HL-60 (cell line): Measurements from ENCODE around the gene POTEF.
"Not testable (repeated sequence)": the region's sequence is repeated elsewhere in the genome, so short reads cannot be mapped to it uniquely, and the experiment has no call there.

Experiments used
- POLR2AphosphoS5 ChIP-seq: IDR thresholded peaks from 2 replicates; pipeline ENCODE4 v1.6.1; 2012; ENCODE audit warnings: low read depth
- SPI1 ChIP-seq: IDR thresholded peaks from 2 replicates; pipeline ENCODE4 v1.6.1; 2012; ENCODE audit warnings: low read depth, mild to moderate bottlenecking, borderline replicate concordance
- TF ChIP-seq, protein P1 (sequence below): IDR thresholded peaks from one replicate; pipeline ENCODE4 v1.5.1; 2011; ENCODE audit warnings: low read length, control low read depth, inconsistent platforms; ENCODE audit not compliant: insufficient read depth

DNA sequence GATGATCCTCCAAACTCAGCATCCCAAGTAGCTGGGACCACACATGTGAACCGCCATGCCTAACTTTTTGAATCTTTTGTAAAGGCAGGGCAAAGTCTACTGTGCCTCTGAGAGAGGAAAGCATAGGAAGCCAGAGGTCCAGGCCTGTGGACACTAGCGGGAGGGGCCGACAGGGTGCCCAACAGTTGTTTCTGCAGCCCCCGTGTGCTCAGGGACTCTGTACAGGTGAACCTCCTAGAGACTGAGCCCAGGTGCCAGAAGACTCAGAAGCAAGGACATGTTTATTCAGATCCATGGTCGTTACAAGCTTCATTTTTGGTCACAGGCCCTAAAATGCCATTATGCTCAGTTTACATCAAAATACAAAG, 22.1 kb upstream of the POTEF start:
- not testable (repeated sequence) for TF ChIP-seq POLR2AphosphoS5, SPI1
- TF ChIP-seq, protein P1, sequence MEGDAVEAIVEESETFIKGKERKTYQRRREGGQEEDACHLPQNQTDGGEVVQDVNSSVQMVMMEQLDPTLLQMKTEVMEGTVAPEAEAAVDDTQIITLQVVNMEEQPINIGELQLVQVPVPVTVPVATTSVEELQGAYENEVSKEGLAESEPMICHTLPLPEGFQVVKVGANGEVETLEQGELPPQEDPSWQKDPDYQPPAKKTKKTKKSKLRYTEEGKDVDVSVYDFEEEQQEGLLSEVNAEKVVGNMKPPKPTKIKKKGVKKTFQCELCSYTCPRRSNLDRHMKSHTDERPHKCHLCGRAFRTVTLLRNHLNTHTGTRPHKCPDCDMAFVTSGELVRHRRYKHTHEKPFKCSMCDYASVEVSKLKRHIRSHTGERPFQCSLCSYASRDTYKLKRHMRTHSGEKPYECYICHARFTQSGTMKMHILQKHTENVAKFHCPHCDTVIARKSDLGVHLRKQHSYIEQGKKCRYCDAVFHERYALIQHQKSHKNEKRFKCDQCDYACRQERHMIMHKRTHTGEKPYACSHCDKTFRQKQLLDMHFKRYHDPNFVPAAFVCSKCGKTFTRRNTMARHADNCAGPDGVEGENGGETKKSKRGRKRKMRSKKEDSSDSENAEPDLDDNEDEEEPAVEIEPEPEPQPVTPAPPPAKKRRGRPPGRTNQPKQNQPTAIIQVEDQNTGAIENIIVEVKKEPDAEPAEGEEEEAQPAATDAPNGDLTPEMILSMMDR: not testable (repeated sequence)
